Retina (tissue), 1 donor: ENCODE measurements around the gene STARD13.
"Not testable (repeated sequence)": the region's sequence is repeated elsewhere in the genome, so short reads cannot be mapped to it uniquely, and the experiment has no call there.

Experiments used
- DNase-seq: peaks from one replicate; pipeline ENCODE4 v3.0.0-alpha.2; 2016

STARD13 gene

GRCh38 chr13:33249894-33250293 lies 35.7 kb downstream of the STARD13 start:
- DNase-seq, result no peak

GRCh38 chr13:33249066-33249465 lies 36.5 kb downstream of the STARD13 start:
- no peak for DNase-seq

- no peak for DNase-seq
Observed at GRCh38 chr13:33245505-33246158, 39.9 kb downstream of the STARD13 start.

GRCh38 chr13:33244907-33245287 lies 40.7 kb downstream of the STARD13 start:
- no peak for DNase-seq

GRCh38 chr13:33244210-33244906 lies 41.2 kb downstream of the STARD13 start:
- DNase-seq, result no peak

- no peak for DNase-seq
Observed at GRCh38 chr13:33242984-33243617, 42.5 kb downstream of the STARD13 start.

GRCh38 chr13:33242372-33242771 lies 43.2 kb downstream of the STARD13 start:
- DNase-seq, result not testable (repeated sequence)

- no peak for DNase-seq
Observed at GRCh38 chr13:33236021-33236420, 49.5 kb downstream of the STARD13 start.

- no peak for DNase-seq
Observed at GRCh38 chr13:33235564-33235963, 50.0 kb downstream of the STARD13 start.

- DNase-seq, result no peak
Observed at GRCh38 chr13:33235078-33235477, 50.5 kb downstream of the STARD13 start.

GRCh38 chr13:33233547-33233946 lies 52.0 kb downstream of the STARD13 start:
- DNase-seq, result no peak

GRCh38 chr13:33232883-33233282 lies 52.7 kb downstream of the STARD13 start:
- DNase-seq, result no peak

- DNase-seq, result no peak
Observed at GRCh38 chr13:33231339-33231738, 54.2 kb downstream of the STARD13 start.

- no peak for DNase-seq
Observed at GRCh38 chr13:33230178-33230881, 55.2 kb downstream of the STARD13 start.

GRCh38 chr13:33229446-33230177 lies 55.9 kb downstream of the STARD13 start:
- peak; percentile 62 for DNase-seq

- peak; percentile 53 for DNase-seq
Observed at GRCh38 chr13:33228648-33229445, 56.7 kb downstream of the STARD13 start.

GRCh38 chr13:33227927-33228647 lies 57.5 kb downstream of the STARD13 start:
- DNase-seq, result no peak

GRCh38 chr13:33224686-33225085 lies 60.9 kb downstream of the STARD13 start:
- DNase-seq, result no peak

GRCh38 chr13:33224191-33224590 lies 61.4 kb downstream of the STARD13 start:
- DNase-seq, result no peak

GRCh38 chr13:33219926-33220325 lies 65.6 kb downstream of the STARD13 start:
- DNase-seq, result no peak

GRCh38 chr13:33218426-33218825 lies 67.1 kb downstream of the STARD13 start:
- DNase-seq, result no peak
